NCI-H774 (cell line): ENCODE data around the gene MRGPRG.

Experiments used
- DNase-seq: peaks from one replicate; lab custom pipeline; 2025; lab: John Stamatoyannopoulos, UW

Gene MRGPRG

DNA sequence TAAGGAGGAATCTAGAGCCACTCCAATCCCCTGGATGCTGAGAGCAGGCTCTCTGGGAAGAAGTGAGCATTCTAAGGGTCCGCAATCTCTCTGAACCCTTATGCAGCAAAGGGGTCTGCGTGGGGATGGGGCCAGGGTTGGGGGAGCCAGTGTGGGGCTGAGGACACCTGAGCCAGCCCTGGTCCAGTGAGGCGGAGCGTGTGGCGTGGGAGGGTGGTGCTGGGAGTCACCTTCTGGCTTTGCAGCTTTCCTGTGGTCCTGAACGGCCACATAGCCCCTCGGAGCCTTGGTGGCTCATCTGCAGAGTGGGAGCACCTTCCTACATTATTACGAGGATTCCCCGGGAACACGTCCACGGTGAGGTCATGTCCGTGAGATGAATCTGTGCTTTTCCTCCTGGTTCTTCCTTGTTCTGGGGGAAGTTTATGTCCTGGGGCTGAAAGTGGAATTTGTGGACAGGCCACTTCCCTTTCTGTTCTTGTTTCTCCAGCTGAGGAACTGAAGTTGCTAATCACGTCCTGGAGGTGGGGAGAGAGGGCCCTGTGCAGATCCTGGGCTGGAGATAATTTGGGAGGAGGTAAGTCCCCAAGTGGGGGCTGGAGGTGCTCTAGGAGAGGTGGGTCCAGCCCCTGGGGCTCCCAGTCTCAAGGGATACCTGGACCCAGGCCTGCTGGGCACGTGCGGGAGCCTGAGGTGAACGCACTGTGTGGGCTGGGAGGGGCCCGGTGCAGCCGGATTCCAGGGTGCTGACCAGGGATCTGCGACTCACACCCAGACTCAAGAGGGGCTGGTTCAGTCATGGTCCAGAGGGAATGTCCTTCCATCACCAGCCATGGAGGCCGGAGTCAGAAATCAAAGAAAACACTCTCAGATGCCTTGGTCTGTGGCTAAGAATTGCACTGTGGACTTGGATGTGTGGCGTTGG, 7.5 kb upstream of the MRGPRG start:
- no peak for DNase-seq

DNA sequence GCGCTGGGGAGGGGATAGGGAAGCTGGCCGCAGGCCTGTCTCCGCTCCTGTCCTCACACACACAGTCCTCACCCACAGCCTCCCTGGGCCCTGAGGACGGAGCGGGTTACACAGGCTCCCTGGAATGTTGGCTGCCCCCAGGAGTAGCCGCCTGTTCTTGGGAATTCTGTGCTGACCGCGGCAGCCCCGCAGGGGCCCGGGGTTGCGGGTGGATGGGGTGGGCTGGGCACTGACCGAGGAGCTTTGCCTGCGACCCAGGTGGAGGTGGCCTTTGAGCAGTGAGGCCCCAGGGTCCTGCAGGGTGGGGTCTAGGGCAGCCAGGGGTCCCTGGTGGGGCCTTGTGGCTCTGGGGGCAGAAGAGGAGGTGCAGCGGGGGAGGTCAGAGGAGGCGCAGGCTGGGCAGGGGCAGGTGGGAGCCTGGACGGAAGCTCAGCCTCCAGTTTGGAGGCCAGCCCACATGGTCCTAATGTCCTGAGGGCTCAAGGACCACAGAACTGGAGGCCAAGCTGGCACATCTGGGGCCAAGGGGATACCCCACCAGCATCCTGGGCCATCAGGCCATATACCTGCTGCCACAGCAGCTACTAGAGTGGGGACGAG, 6.6 kb upstream of the MRGPRG start:
- no peak for DNase-seq

DNA sequence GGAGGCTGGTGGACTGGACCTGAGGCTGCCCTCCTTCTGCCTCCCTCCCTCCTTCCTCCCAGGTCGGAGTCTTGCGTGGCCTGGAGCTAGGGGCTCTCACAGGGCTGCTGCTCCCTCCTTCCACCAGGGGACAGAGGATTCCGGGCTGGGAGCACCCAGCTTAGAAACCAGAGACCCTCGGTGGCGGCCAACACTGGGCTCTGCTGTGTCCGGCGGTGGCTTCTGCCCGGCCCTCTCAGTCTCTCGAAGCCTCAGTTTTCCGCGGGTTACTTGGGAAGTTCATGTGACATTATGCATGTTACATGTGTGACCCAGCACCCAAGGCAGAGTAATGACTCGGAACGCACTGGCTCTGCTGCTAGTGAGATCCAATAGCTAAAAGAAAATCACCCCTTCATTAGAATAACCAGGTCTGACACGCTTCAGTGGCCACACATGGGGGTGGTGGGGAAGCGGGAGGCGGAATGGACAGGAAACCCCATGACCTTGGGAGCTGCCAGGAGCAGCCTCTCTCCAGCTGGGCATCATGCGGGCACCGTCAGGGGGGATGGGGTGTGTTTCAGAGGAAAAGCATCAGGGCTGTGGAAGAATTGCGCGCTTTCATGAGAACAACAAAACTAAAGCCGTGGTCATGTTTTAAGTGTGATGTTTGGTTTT, 5.9 kb upstream of the MRGPRG start:
- no peak for DNase-seq

DNA sequence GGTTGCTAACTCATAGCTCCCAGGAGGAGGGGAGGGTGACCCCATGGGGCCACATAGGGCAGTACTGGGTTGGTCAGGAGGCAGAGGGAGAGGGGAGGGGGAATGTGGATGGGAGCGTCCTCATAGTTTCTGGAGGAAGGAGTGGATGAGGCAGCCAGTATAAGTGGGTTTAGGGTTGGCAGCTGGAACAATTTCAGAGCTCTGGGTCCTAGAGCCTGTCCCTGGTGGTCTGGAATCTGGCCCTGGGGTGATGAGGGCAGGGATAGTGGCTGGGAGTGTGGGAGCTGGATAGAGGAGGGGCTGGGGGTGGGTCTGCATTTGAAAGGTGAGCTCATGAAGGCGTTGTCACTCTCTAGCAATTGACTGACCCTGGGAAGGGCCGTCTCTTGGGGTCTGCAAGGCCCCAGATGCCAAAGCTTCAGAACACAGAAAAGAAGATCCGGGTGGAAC, 5.3 kb upstream of the MRGPRG start:
- no peak for DNase-seq

DNA sequence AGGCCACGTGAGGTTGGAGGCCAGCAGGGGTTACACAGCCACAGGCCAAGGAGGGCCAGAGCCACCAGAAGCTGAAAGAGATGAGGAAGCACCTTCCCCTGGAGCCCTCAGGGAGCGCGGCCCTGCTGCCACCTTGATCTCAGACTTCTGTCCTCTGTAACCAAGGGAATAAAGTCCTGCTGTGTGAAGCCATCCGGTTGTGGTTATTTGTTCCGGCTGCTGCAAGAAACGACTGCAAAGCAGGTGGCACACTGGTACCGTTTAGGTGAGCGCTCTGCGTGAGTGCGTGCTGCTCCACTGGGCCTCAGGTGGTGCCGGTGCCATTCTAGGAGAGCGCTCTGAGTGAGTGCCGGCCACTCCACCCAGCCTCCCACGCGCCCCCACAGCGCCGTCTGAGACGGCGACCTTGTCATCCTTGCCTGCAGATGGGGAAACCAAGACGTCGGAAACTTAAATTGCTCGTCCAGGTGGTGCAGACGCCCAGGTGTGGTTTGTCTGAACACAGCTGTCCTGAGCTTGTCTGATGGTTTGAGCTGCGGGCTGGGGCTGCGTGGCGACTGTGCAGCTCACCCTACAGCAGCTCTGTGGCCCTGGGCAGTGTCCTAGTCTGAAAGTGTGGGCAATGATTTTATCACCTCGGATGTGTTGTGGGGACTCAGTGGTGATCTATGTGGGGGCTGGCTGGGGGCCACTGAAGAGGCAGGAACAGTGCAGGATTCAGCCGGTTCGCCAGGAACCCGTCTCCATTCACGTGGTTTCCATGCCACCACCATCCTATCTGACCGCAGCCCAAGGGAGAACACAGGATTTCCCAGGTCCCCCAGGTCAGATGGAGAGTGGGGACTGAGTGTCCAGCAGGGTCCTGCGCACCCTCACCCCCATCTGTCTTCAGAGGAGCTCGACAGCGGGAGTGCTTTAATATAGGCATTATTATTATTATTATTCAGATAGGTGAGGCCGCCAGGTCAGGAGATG, 4.6 kb upstream of the MRGPRG start:
- no peak for DNase-seq

DNA sequence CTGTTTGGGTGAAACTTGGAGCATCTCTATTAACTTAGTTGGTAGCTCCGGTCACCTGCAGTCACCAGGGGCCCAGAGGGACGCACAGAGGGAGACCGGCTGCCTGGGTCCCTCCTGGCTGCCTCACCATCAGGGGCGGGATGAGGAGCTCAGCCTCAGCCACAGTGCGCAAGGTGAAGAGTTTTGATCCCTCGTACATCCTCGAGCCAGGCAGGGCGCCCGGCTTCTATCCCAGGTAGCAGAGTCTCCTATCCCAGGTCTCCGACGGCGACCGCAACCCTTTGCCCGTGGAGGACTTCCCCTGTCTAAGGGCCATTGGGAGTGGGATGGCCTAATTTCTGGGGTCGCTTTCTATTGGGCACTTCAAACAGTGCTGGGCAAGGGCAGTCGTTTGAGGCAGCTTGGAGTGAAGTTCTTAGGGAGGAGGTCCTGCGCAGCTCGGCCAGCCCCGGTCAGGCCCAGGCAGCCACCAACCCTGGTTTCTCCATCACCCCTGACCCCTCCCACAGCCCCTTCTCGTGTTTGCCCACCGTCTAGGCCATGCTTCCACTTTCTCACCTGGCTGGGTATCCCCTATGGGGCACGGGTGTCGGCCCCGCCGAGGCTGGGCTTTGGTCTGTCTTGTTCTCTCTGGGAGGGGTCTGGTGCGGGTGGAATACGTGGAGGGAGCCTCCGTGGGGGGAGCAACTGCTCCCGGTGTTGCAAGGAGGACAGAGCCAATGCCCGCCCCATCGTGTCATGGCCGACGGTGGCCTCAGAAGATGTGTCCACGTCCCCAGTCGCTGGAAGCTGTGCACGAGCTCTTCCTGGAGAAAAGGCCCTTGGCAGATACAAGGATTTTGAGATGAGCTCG, 3.6 kb upstream of the MRGPRG start:
- DNase-seq: no peak

DNA sequence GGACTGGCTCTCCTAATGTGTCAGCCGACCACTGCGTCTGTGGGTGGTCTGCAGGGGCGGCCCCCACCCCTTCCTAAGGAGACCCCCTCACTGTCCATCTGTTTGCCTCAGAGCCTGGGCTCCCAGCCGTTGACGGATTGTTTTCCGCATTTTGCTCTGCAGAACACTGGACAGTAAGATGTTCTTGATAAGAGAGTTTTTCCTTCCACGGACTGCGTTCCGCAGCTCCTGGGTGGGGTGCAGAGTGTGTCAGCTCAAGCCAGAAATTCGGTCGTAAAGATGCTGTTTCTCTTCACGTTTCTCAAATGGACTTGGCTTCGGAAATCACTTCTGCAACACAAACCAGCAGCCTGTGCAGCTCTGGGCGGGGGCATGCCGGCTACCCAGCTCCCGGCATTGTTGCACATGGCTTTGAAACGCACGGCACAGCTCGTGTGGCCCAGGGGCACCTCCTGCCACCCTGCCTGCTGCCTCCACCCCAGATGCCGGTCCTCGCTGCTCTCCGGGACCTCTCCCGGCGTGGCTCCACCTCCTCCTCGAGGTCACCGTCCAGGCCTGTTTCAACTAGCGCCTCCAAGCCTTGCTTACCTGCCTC, 2.9 kb upstream of the MRGPRG start:
- no peak for DNase-seq

DNA sequence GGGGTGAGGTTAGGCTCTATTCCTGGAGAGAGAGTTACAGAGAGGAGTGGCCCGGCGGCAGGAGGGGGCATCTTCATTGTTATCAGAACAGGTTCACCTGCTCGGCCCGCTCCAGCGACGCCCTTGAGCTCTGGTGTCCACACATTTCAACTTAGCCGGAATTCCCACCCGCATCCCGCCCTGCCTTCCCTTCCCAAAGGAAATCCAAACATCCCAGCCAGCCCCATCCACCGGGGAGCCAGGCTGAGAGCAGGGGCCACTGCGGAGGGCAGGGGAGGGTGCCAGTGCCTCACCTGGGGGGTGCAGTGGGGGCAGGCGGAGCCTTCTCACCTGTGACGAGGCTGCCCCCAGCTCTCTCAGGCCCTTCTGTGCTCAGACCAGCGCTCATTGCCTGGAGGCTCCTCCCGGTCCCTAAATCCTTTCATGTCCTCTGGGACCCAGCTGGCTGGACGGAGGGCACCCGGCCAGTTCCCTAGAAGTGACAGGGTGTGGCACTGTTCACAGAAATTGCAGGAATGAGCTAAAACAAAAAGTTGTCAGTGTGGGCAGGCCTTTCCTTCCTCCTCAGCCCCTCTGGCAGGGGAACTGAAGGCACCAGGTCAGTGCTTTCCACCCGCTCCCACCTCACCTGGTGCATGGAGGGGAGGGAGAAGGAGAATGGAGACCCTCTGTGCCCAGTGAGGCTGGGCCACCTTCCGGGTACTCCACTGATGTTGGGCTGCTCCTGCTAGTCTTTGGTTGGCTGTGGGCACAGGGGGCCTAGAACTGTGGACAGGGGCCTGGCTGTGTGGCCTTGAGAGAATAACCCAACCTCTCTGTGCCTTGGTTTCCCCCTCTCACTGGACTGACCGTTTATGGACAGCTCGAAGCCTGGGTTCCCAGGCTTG, 2.2 kb upstream of the MRGPRG start:
- DNase-seq: no peak

DNA sequence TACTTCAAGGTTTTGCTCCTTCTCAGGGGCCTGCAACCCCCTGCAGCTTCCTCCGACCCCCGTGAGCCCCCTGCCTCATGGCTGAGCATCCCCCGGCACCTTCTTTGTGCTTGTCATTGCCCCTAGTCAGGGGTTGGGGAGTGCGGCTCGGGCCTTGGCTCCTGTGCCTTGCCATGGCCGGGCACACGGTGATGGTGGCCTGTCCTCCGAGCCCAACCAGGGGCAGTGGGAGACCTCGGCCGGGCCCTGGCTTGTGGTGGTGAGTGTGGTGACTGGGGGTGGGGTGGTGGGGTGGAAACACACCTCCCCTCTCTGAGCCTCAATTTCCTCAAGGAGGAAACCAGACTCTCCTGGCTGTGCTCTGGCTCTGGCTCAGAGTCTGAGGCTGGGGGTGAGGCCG, 1.5 kb upstream of the MRGPRG start:
- no peak for DNase-seq

DNA sequence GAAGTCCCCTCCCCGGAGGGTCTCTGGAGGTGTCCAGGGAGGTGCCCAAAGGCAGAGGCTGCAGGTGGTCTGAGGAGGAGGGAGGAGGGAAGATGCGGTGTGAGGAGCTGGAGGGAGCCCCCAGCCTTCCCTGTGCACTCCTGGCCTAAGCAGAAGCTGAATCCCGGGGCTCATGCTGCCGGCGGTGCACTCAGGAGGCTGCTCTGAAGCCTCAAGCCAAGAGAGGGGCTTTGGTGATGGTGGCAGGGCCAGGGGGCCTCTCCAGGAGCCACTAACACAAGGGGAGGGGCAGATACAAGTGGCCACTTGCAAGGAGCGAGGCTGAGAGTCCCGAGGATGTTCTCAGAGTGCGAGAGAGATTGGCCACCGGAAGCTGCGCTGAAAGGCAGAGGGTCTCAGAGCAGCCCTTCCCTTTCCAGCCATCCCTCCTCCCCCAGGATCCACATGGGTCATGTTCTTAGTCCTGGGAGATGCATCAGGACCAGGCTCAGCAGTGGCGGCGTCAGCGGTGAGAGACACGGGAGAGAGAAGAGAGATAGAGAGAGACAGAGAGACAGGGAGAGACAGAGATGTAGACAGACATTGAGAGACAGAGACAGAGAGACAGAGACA, 774 bp upstream of the MRGPRG start:
- DNase-seq: no peak

DNA sequence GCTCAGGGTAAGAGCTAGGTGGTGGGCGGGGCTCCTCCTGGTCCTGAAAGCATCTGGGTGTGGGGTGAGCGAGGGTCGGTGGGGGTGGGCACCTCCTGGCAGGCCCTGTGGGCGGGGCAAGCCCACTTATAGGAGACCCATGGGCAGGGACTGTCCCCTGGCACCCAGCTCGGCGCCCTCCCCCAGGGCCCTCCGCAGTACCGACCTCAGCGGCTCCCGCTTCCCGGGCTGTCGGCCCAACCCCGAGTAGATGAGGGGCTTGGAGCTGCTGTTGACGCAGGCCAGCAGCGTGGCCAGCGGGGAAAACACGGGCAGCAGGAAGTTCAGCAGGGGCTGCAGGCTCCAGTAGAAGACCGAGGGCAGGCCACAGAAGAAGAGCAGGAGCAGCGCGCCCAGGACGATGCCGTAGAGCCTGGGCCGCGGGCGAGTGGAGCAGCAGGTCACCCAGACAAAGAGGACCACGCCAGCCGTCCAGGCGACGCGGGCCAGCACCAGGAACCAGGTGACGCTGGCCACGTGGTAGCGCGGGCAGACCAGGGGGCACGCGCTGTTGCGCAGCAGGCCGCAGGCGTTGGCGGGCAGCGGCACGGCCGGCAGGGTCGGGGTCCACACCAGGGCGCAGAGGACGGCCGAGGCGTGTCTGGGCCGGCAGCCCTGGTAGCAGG, 663 bp downstream of the MRGPRG start:
- no peak for DNase-seq

DNA sequence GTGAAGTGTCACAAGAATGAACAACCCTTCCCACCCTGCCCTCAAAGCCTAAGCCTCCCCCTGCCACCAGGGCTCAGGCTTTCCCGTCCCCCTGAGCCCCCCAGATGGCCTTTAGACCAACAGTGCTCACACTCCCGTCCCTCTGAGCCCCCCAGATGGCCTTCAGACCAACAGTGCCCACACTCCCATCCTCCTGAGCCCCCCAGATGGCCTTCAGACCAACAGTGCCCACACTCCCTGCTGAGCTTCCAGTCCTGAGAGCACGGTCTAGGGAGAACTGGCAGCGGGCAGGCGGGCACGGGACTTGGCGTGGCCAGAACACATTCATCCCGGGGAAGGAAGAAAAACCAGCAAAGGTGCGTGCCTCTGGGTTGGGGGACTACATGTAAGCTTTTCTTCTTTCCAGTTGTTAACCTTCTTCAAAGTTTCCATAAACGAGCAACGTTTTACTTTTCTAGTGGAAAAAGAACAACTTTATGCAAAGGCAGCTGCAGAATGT, 2.5 kb downstream of the MRGPRG start:
- no peak for DNase-seq

DNA sequence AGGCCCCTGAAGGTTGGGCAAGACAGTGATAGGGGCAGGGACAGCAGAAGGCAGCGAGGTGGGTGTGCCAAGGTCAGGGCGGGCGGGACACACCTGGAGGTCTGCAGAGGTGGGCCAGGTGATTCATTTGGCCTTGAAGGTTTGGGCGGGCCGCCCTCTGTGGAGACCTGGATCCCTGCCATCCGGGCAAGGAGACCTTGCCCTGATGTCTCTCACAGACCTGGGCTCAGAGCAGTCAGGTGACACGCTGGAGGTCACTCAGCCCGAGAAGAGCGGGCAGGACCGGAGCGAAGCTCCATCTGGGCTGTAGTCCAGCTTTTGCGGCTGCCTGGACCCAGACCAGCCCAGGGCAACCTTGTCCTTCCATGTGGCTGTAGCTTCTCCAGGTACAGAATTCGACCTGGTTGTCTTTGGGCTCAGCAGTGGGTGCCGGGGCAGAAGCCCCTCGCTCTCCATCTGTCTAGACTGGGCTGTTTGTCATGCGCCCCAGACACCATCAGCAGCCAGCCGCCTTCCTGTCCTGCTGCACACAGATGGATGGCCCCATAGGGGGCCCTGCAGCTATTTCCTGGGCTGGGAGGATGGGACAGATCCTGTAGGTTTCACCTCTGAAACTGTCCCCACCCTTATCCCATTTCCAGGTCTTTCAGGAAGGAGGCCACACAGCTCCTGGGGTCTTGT, 3.1 kb downstream of the MRGPRG start:
- DNase-seq: no peak

DNA sequence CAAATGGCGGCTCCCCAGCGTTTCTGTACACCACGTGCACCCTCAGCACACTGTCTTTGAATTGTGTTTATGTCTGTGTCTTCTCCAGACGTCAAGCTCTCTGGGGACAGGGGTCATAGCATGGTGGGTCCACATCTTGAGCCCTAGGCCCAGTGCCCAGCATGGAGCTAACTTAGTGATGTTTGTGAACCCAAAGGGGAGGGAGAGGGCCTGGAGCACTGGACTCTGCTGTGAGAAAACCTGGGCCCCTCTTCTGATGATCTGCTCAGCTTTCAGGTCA, 4.3 kb downstream of the MRGPRG start:
- no peak for DNase-seq

DNA sequence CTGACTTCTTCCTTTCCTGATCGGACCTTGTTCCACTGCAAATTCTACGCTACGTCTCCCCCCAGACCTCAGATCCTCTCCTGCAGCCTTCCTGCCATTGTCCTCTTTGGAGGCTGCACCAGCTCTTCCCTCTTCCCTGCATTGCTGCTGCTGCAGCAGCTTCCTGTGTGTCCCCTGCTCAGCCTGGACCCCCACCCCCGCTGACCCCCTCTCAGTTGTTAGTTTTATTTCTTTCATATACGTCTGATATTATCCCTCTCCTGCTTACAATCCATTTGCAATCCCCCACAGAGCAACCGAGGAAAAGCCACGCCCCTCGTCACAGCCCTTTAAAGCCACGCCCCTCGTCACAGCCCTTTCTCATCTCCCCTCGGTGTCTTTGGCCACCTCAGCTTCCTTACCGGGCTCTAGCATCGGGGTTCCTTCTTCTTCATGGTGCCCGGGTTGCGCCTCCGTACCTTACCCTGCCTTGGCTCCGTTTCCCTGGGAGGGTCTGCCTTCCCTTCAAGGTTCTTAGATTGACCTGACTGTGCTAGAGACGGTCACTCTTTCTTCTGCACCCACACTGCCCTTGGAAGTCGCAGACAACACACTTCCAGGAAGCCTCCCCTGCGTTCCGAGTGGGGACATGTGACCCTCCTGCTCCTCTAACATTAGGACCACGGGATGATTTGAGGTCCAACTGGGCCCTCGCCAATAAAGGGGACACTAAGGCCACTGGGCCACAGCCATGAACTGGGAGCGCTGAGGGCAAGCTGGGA, 4.8 kb downstream of the MRGPRG start:
- no peak for DNase-seq

DNA sequence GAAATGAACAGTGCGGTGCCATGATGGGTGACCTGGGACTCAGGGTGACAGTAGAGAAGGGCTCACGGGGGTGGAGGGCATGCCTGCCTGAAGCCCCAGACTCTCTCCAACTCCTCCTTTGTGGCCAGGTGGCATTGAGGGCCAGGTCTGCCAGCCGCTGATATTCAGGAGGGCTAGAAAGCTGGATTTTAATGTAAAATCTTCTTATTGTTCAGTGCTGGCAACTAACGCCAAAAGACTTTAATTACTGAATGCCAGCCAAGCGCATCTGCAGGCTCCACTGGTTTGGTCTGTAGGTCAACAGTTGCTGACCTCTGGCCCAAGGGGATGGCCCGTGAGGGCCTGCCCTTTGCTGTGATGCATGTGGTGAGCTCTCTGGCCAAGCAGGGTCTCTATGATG, 10.3 kb downstream of the MRGPRG start:
- no peak for DNase-seq

DNA sequence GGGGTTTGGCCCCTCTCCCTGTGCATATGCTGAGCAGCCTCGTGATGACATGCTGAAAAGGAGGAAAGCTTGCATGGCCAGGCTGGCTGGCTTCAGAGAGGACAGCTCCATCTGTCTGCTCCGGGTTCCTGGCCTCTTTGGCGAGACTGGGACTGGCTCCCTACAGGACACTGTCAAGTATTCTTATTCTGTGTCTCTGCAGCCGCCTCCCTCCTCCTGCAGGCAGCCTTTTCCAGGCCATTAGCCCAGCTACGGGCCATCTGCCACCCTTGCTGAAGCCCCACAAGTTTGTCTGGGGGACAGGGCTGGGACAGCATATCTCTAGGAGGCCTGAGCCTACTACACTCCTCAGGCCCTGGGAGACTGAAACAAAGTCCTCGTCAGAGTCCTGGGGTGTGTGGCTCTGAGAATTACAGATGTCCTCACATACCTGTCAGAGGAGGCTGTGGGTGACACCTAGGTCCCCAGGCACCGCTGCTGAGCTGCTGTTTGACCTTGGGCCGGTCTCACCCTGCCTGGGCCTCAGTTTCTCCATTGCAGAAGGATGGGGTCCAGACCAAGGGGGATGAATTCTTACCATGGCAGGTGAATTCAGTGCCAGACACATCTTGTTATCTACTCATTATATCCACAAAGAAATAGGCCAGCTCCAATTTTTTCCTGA, 11.0 kb downstream of the MRGPRG start:
- DNase-seq: no peak
